NCI-H187 treated with DMSO at 0.1 percent for 48 hours (cell line): ENCODE measurements around the gene TANK.

ENCODE experiments used
- DNase-seq: peaks from one replicate; lab custom pipeline; 2025; lab: John Stamatoyannopoulos, UW

Gene TANK

DNA sequence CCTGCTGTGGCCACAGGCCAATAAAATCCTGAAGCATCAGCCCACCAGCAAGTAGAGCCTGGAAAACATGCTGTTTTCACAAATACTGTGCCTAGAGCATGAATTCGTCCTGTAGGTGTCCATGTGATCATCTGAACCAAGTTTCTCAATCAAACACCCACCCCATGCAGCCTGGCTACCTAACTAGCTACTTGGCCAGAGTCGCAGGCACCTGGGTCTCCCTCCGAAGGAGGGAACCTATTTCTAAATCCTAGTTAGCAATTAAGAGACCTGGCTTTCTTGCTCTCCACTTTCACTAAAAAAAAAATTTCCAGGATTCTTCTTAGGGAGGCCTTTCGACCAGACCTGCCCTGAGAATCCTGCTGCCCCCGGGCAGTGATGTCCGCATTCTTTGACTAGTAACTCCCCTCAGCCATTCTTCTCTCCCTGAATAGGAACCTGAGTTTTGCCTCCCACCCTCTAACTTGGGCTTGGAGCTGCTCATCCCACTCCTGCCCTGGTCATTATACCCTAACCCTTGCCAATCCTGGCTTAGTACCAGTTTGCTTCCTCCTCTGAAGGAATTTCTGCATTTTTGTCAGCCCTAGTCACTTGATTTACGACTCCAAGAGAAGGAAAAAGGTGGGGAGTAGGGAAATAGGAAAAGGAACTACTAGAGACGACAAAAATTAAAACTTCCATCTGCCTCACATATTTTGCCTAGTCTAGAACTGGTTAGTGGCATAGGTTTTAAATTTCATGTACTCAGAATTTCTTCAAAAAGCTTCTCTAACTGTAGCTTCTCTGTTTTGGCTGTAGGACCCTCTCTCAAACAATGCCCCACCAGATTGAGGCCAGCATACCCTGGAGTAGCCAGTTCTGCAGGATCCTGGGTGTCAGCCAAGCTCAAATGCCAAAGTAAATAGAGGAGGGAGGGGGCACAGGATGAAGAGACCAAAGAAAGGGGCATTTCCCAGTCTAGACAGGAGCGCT is 25.4 kb upstream of the TANK start:
- no peak for DNase-seq

DNA sequence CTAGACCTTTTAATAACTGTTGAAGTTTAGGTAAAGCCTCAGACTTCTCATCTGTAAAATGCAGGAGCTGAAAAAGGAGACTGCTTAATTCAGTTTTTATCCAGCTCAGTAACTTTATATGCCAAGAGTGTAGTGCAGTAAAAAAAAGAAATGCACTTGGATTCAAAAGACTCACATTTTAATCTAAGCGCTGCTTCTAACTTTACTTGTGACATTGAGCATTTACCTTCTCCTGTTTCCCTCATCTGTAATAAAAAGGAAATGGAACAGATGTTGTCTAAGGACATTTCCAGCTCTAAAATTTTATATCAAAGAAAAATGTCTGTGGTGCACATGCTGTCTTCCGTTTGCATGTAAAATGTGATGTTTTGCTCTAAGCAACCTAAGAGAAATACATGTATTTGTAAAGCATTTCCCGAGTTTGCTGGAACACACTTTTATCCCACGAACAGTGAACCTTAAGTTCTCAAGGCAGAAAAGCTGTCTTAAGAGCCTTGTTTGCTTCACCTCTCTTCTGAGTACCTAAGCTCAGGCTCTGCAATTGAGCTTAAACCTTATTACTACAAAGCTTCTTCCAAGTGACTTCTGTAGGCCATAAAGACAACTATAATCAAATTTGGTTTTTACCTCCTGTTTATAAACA is 24.2 kb upstream of the TANK start:
- no peak for DNase-seq

DNA sequence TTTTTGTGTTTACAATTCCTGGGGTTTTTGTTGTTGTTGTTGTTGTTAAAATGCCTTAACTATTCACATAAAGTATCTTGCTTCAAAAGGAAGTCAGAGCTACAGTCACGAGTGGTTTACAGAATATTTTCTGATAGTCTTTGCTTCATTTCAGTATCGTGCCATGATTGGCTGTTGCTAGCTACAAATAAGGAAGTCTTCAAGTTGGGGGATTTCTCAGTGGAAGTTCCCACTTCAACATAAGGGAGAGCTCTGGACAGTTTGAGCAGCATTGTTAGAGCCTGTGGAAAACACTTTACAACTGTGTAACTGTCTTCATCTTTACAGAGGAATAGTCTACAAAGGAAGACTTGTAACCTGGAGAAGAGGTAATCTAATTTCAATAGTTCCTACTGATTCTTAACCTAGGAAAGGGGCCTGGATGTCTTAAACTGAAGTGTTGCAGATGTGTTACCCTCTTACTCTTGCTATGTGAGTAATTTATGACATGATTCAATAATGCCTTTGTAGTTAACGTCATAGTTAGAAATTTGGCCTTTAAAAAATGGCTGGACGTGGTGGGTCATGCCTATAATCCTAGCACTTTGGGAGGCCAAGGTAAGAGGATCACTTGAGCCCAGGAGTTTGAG is 23.4 kb upstream of the TANK start:
- DNase-seq: no peak

DNA sequence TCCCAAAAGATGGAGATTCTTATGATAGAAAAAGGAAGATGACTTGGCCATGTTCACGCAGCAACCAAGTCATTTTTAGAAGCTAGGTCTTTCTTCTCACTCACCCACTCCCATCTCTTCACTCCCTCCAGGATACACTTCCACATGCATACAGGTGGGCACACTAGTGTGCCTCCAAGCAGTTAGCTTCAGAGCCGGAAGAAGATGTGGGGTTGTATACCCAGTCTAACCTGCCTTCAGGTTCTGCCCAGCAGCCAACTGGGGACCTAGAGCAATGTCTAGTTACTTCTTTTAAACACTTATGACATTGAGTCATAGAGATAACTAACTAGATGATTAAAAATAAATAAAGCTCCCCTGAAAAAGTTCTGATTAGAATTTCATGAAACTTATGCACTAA is 21.8 kb upstream of the TANK start:
- no peak for DNase-seq

DNA sequence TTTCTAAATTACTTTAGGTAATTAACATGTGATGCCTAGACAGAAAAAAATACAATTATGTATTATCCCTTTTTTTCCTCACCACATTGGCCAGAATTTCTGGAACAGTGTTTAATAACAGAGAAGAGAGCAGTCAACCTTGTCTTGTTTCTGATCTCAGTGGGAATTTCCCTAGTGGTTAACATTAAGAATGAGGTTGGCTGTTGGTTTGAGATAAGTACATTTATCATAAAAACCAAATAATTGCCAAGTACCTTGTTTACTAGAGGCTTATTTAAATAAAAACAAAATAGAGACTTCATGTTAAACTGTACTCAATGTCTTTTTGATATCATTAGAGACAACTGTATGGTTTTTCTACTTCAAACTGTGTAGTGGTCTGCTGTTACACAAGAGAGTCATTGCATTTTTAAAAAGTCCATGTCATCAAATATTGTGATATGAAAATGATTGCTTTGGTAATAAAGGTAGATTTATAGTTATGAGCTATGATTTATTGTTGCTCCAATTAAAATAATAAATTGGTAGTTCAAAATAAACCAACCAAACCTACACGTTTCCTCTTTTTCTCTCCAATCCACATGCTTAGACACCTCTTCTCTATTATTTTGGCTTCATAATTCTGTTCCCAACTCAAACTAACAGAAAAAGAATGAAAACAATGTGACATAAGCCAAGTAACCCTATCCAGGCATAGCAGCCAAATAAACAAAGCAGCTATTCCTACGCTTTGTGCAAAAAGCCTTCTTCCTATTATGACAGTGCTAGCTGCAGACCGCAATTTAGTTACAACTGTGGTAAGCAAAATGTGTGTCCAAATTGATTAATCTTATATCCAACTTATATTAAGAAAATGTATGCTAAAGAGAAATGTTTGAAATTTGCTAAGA is 20.9 kb upstream of the TANK start:
- DNase-seq: no peak

DNA sequence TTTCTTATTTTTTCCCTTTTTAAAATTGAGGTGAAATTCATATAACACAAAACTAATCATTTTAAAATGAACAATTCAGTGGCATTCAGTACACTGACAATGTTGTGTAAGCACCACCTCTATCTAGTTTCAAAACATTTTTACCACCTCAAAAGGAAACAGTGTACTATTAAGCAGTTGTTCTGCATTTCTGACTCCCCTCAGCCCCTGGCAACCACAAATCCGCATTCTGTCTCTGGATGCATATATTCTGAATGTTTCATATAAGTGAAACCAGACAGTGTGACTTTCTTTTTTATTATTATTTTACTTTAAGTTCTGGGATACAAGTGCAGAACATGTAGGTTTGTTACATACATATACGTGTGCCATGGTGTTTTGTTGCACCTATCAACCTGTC is 19.2 kb upstream of the TANK start:
- DNase-seq: no peak

- DNase-seq: no peak
Measured at GRCh38 chr2:161146209-161146775, 13.9 kb upstream of the TANK start.

- DNase-seq: no peak
Measured at GRCh38 chr2:161146996-161147395, 13.2 kb upstream of the TANK start.

- no peak for DNase-seq
Measured at GRCh38 chr2:161147856-161148255, 12.4 kb upstream of the TANK start.

- no peak for DNase-seq
Measured at GRCh38 chr2:161150704-161151103, 9.5 kb upstream of the TANK start.

- no peak for DNase-seq
Measured at GRCh38 chr2:161152302-161152701, 7.9 kb upstream of the TANK start.

GRCh38 chr2:161158882-161159281 is 1.3 kb upstream of the TANK start:
- DNase-seq: no peak

GRCh38 chr2:161159456-161160225 is 587 bp upstream of the TANK start:
- no peak for DNase-seq

DNA sequence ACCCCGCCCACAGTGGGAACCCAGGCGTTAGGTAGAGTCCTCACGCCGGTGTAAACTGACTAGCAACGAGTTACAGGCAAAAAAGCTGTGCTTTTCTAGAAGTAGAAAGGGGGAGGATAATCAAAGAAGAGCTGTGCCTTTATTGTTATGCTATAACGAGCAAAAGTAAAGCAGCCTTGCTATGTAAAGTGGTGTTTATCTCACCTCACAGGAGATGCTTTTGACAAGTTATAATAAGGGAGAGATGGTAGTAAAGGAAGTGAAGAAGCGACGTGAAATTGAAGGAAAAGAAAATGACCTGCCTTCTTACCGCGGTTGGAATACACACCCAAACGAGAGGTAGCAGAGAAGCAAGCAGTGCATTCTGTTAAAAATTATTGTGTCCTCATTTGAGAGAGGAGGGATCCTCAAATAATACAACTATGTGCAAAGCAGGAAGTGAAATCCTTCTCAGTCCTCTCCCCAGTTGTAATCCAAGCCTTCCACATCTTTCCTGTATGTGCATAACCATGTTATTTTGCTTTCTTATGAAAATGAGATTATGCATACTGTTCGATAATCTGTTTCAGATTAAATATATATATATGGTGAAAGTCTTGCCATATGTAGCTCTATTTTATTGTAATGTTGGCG is 962 bp downstream of the TANK start:
- DNase-seq: no peak

DNA sequence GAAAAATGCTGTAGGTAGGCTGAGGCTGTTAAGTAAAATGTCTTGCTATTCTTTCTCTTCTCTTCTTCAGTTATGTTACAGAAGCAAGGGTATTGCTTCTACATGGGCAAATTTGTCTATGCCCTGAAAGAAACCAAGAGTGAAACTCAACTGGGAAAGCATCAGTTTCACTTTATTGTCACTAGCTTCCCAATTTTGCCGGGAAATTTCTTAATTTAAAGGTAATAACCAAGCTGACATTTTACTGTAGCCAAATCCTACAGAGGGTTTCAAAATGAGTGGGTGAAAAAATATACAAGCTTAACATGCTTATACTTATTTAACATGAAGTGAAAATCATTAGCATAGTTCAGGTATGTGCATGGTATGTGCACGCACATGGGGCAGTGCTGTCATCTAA is 3.2 kb downstream of the TANK start:
- no peak for DNase-seq

- no peak for DNase-seq
Measured at GRCh38 chr2:161164161-161164560, 3.9 kb downstream of the TANK start.

- DNase-seq: no peak
Measured at GRCh38 chr2:161165266-161165665, 5.0 kb downstream of the TANK start.

GRCh38 chr2:161165811-161166210 is 5.6 kb downstream of the TANK start:
- no peak for DNase-seq

- DNase-seq: no peak
Measured at GRCh38 chr2:161166538-161167409, 6.5 kb downstream of the TANK start.
